ENCODE data around the gene LIPM.
A peak's percentile ranks its signal among the peaks of the same experiment; 100 is the strongest.
"Not testable (repeated sequence)": the region's sequence is repeated elsewhere in the genome, so short reads cannot be mapped to it uniquely, and the experiment has no call there.

The LIPM gene

DNA sequence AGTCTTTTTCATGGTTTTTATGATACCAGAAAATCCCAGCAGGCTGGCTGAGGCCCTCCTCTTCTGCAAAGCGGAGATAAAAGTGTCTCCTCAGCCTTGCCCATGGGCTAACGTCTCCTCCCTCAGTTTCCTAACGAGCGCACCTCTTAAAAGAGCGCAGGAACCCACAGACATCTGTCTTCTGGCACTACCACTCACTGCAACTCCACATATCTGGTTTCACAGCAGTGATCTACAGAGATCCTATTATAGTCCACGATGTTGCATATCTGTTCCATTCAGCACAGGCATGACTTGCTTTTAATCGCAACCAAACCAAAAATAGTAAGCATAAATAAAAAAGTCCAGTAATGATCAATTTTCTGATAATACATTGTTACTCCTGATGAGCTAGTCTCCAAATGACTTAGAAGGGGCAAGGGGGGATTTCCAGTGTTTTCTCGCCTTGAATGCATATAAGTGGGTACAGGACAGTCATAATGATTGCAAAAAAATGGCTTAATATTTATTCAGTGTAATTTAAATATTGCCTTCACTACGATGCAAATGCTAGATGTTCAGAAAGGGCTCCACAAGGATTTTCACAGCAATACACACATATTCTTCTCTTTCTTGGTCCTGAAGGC, 28.2 kb downstream of the LIPM start:
- TF ChIP-seq, protein P1, sequence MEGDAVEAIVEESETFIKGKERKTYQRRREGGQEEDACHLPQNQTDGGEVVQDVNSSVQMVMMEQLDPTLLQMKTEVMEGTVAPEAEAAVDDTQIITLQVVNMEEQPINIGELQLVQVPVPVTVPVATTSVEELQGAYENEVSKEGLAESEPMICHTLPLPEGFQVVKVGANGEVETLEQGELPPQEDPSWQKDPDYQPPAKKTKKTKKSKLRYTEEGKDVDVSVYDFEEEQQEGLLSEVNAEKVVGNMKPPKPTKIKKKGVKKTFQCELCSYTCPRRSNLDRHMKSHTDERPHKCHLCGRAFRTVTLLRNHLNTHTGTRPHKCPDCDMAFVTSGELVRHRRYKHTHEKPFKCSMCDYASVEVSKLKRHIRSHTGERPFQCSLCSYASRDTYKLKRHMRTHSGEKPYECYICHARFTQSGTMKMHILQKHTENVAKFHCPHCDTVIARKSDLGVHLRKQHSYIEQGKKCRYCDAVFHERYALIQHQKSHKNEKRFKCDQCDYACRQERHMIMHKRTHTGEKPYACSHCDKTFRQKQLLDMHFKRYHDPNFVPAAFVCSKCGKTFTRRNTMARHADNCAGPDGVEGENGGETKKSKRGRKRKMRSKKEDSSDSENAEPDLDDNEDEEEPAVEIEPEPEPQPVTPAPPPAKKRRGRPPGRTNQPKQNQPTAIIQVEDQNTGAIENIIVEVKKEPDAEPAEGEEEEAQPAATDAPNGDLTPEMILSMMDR (conservative IDR thresholded peaks at IDR 0.05; ENCODE audit: low read depth, low read length) = no peak
- H3K4me3 ChIP-seq (ENCODE audit: low read depth, low read length) = no peak overlapping the region
- DNase-seq (ENCODE audit: low read depth) = no peak

DNA sequence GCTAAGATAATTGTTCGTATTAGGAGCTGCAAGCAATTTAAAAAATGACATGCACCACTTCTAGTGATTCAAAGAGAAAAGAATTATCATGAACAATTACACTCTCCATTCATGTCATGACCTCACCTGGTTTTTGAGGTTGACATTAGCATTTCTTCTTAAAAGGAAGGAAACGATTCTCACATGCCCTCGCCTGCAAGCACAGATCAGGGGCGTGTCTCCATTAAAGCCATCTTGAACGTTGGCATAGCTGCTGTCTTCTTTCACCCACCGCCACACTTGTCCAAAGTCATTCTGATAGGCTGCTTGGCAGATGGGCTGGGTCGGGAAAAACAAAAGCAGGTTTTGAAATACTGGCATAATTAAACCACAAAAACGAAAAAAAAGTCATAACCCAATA, 29.2 kb downstream of the LIPM start:
- no peak for DNase-seq (ENCODE audit: low read depth)
- TF ChIP-seq, protein P1 (conservative IDR thresholded peaks at IDR 0.05; ENCODE audit: low read depth, low read length) = no peak
- no peak overlapping the region for H3K4me3 ChIP-seq (ENCODE audit: low read depth, low read length)

DNA sequence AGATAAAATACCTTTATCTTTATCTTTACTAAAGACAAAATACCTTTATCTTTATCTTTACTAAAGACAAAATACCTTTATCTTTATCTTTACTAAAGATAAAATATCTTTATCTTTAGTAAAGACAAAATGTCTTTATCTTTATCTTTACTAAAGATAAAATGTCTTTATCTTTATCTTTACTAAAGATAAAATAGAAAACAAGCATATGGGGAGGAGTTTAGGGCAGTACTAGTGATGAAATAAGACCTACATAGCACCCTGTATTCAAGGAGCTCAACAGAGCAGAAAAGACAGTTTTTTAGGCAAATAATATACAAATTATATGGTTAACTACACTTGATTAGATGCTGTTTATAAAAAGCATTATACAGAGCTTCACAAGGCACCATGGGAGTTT, 29.8 kb downstream of the LIPM start:
- TF ChIP-seq, protein P1 (conservative IDR thresholded peaks at IDR 0.05; ENCODE audit: low read depth, low read length) = no peak
- no peak for DNase-seq (ENCODE audit: low read depth)
- no peak overlapping the region for H3K4me3 ChIP-seq (ENCODE audit: low read depth, low read length)

DNA sequence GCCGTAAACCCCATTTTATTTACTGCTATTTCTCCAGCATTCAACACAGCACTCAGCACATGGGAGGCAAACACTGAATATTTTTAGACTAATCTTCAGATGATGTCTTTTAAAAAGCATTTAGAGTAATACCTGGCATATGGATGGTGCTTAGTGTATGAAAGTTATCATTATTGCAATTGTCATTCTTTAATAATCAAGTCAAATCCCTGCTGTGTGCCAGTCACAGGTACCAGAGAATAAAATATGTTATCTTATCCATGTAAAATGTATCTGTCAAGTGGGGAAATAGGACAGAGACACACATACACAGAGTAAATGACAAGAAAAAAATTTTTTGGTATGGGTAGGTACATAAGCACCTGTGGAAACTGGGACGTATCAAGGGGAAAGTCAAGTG, 30.6 kb downstream of the LIPM start:
- TF ChIP-seq, protein P1 (conservative IDR thresholded peaks at IDR 0.05; ENCODE audit: low read depth, low read length) = no peak
- H3K4me3 ChIP-seq (ENCODE audit: low read depth, low read length) = no peak overlapping the region
- no peak for DNase-seq (ENCODE audit: low read depth)

DNA sequence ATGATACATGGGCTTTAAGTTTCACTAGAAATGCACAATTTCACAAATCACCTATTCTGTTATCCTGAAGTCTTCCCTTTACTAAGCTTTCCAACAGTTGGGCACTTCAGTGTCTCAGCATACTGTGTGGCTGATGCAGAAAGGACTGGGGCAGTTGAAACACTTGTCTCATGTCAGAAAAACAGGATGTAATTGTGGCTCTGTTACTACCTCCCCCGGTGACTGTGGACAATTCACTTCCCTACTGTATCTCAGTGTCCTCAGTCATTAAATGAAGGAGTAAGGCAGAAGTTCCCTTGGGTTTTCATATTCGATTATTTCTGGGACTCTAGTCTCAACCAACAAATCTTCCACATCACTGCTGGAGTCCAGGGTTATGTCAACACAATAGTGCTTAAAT, 31.2 kb downstream of the LIPM start:
- DNase-seq (ENCODE audit: low read depth) = no peak
- TF ChIP-seq, protein P1 (conservative IDR thresholded peaks at IDR 0.05; ENCODE audit: low read depth, low read length) = no peak
- no peak overlapping the region for H3K4me3 ChIP-seq (ENCODE audit: low read depth, low read length)

DNA sequence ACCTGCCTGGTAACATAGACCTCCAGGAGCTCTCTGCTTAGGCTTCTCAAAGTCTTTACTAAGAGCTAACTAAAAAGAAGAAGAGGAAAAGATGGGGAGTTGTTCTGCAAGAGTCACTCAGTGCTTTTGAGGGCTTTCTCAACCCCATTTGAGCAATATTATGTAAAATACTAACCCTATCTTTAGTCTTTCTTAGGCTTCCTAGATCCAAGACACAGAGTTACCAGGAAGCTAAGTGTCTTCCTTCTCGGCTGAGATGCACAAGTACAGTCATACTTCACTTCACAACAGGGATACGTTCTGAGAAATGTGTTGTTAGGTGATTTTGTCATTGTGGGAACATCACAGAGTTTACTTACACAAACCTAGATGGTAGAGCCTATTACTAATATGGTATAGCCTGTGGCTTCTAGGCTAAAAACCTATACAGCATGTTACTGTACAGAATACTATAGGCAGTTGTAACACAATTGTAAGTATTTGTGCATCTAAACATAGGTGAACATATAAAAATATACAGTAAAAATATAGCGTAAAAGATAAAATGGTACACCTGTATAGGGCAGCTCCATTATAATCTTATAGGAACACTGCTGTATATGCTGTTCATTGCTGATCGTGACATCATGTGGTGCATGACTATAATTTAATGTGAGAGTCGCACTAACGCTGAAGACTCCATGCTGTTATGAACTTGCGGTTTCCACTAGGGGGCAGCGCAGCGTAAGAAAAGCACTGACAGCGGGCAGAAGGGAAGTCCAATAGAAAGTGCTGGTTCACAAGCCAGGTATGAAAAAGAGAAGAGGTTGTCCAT, 32.8 kb downstream of the LIPM start:
- TF ChIP-seq, protein P1 (conservative IDR thresholded peaks at IDR 0.05; ENCODE audit: low read depth, low read length) = peak; percentile 92
- no peak overlapping the region for H3K4me3 ChIP-seq (ENCODE audit: low read depth, low read length)
- DNase-seq (ENCODE audit: low read depth) = peak; percentile 93

DNA sequence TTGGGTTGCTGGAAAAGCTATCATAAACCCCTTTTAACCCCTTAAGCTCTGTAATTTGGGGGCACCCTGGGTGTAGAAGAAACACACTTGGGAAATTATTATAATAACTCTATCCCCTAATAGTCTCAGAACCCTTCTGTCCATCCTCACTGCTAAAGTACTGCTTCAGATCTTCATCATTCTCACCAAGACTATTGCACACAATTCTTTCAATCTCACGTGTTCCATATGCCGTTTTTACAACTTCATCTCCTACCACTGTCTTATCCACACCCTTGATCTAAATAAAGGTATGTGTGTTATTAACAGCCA, 33.3 kb downstream of the LIPM start:
- no peak overlapping the region for H3K4me3 ChIP-seq (ENCODE audit: low read depth, low read length)
- no peak for DNase-seq (ENCODE audit: low read depth)
- TF ChIP-seq, protein P1 (conservative IDR thresholded peaks at IDR 0.05; ENCODE audit: low read depth, low read length) = no peak

DNA sequence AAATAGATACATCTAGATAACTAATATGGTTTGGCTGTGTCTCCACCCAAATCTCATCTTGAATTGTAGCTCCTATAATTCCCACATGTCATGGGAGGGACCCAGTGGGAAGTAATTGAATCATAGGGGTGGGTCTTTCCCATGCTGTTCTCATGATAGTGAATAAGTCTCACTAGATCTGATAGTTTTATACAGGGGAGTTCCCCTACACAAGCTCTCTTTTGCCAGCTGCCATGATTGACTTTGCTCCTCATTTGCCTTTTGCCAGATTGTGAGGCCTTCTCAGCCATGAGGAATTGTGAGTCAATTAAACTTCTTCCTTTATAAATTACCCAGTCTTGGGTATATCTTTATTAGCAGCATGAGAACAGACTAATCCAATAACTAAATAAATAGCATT, 35.1 kb downstream of the LIPM start:
- DNase-seq (ENCODE audit: low read depth) = not testable (repeated sequence)

More for the DNA sequence above, 35.1 kb downstream of the LIPM start:
- H3K4me3 ChIP-seq (ENCODE audit: low read depth, low read length) = not testable (repeated sequence)
